AG10803 (cell line): Measurements from ENCODE around the gene PRKCH.

Experiments used
- DNase-seq: peaks from one replicate; pipeline ENCODE4 v3.0.0; 2010; ENCODE audit warnings: low read depth
- H3K4me3 ChIP-seq: 2 replicates; pipeline ENCODE4 v1.5.1; 2011; ENCODE audit warnings: mild to moderate bottlenecking, low read length, control low read depth
- TF ChIP-seq, protein P1 (sequence below): conservative IDR thresholded peaks from 2 replicates; pipeline ENCODE4 v1.5.1; 2011; ENCODE audit warnings: mild to moderate bottlenecking, low read length, control low read depth, inconsistent platforms

The PRKCH gene

GRCh38 chr14:61396279-61396678 lies 74.9 kb downstream of the PRKCH start:
- TF ChIP-seq, protein P1, sequence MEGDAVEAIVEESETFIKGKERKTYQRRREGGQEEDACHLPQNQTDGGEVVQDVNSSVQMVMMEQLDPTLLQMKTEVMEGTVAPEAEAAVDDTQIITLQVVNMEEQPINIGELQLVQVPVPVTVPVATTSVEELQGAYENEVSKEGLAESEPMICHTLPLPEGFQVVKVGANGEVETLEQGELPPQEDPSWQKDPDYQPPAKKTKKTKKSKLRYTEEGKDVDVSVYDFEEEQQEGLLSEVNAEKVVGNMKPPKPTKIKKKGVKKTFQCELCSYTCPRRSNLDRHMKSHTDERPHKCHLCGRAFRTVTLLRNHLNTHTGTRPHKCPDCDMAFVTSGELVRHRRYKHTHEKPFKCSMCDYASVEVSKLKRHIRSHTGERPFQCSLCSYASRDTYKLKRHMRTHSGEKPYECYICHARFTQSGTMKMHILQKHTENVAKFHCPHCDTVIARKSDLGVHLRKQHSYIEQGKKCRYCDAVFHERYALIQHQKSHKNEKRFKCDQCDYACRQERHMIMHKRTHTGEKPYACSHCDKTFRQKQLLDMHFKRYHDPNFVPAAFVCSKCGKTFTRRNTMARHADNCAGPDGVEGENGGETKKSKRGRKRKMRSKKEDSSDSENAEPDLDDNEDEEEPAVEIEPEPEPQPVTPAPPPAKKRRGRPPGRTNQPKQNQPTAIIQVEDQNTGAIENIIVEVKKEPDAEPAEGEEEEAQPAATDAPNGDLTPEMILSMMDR, result no peak
- no peak overlapping the region for H3K4me3 ChIP-seq
- DNase-seq, result no peak

DNA sequence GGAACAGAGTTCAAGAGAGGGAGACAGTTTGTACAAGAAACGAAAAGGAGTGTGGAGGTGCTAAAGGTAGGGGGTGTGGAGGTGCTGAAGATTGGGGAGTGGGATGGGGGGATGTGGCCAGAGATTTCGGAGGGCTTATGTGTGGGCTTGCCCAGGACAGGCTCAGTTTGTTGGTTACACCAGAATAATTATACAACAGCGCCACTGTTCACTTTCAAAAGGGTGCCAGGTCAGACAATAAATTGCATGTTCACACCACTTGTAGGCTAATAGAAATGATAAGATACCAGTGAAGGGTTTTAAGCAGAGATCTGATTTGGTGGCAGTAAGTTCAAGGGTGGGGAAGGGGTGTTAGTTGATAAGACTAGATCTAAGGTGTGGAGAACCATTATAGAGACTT lies 75.3 kb downstream of the PRKCH start:
- TF ChIP-seq, protein P1, result no peak
- no peak for DNase-seq
- no peak overlapping the region for H3K4me3 ChIP-seq

DNA sequence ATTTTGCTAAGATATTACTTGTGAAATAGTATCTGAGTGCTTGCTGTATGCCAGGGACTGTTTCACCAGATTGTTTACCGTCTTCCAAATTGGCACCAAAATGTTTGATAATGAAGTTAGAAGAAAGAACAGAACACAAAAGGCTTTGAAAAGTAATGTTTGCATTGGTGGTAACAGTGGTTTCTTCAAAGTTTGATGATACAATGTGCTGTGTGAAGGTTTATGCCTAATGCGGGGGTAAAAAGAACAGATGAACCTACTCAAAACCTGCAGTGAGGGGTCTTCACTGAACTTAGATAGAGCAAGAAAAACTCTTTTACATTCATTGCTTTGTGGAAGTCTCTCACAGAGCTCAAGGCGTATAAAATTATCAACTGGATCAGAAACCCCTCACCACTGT lies 76.2 kb downstream of the PRKCH start:
- TF ChIP-seq, protein P1, result no peak
- H3K4me3 ChIP-seq, result no peak overlapping the region
- no peak for DNase-seq

GRCh38 chr14:61398221-61398620 lies 76.8 kb downstream of the PRKCH start:
- TF ChIP-seq, protein P1, result no peak
- DNase-seq, result no peak
- no peak overlapping the region for H3K4me3 ChIP-seq

DNA sequence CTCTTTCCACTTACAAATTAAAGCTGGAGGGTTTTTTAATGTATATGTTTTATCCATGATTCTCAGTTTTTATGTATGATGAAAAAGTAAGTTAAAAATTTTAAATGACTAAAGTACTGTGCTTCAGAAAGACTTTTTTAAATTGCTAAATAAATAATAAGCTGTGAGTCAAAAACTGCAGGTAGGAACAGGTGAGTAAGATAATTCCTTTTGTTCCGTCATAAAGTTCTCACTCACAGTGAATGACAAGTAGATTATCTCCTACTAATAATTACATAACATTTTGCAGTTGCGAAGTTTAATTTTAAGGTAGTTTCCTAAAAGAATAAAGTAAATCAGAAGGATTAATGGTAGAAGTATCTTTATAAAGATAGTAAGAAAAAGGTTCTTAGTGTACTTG lies 78.0 kb downstream of the PRKCH start:
- H3K4me3 ChIP-seq, result no peak overlapping the region
- TF ChIP-seq, protein P1, result no peak
- no peak for DNase-seq

GRCh38 chr14:61401461-61401860 lies 80.1 kb downstream of the PRKCH start:
- no peak for DNase-seq
- H3K4me3 ChIP-seq, result no peak overlapping the region
- TF ChIP-seq, protein P1, result no peak

- no peak overlapping the region for H3K4me3 ChIP-seq
- TF ChIP-seq, protein P1, result no peak
- no peak for DNase-seq
Observed at GRCh38 chr14:61403411-61403810, 82.0 kb downstream of the PRKCH start.
